ENCODE measurements around the gene RNF157. TPM values are rescaled to one million over a fixed set of nuclear protein-coding genes. Genes with fewer than 3 reads are reported as not detected.
"Not testable (repeated sequence)": the region's sequence is repeated elsewhere in the genome, so short reads cannot be mapped to it uniquely, and the experiment has no call there.

RNF157 gene
- polyA plus RNA-seq, 10 donors, result 5.6 to 15.7 (median 9.8) TPM

- no peak for DNase-seq
These were observed 14.0 kb upstream of the RNF157 start for GRCh38 chr17:76254275-76254674.

- no peak for DNase-seq
These were observed 13.5 kb upstream of the RNF157 start for GRCh38 chr17:76253841-76254240.

- not testable (repeated sequence) for DNase-seq
These were observed 12.9 kb upstream of the RNF157 start for GRCh38 chr17:76252967-76253766.

DNA sequence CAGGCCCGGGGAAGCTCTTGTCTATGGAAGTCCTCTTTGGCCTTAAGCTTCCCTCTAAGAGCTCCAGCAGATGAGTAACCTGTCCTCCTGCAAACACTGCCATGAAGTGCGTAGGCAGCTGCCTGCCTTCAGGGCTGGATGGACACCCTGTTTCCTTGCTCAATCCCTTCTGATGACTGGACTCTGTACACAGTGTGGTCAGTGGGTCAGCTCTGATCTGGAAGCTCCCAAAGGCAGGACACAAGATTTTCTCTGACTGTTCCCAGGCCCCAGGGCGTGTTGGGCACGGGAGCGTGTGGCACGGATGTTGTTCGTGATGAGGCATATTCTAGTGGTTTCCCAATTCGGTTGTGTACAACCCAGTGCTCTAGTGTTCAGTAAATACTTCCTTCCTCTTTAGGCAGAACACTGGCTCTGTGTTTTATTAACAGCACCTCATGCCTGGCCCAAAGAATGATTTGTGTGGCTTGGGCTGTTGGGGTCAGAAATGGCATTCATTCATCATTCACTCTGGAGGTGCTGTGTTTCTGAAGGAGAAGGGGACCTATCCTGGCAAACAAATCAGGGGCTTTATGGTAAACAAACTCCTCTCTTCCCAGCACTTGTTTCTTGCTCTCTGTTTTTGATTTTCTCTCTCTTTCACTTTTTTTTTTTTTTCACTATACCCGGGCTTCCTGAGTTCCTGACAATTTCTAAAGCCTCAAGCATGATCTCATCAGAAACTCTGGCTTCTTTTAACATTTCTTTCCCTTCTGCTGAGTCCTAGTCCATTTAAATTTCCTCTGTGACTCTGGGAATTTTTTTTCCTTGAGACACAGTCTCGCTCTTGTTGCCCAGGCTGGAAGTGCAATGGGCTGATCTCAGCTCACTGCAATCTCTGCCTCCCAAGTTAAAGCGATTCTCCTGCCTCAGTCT is 12.0 kb upstream of the RNF157 start:
- DNase-seq, result no peak

GRCh38 chr17:76251478-76252039 is 11.3 kb upstream of the RNF157 start:
- no peak for DNase-seq

- no peak for DNase-seq
These were observed 9.8 kb upstream of the RNF157 start for GRCh38 chr17:76250141-76250540.

- no peak for DNase-seq
These were observed 7.9 kb upstream of the RNF157 start for GRCh38 chr17:76248013-76248782.

DNA sequence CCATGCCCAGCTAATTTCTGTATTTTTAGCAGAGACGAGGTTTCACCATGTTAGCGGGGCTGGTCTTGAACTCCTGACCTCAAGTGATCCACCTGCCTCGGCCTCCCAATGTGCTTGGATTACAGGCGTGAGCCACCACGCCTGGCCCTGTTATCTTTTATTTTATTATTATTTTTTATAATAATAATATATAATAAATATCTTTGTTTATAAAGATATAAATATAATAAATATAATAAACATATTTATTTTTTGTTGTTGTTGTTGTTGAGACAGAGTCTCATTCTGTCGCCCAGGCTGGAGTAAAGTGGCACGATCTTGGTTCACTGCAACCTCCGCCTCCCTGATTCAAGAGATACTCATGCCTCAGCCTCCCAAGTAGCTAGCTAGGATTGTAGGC is 7.0 kb upstream of the RNF157 start:
- no peak for DNase-seq

DNA sequence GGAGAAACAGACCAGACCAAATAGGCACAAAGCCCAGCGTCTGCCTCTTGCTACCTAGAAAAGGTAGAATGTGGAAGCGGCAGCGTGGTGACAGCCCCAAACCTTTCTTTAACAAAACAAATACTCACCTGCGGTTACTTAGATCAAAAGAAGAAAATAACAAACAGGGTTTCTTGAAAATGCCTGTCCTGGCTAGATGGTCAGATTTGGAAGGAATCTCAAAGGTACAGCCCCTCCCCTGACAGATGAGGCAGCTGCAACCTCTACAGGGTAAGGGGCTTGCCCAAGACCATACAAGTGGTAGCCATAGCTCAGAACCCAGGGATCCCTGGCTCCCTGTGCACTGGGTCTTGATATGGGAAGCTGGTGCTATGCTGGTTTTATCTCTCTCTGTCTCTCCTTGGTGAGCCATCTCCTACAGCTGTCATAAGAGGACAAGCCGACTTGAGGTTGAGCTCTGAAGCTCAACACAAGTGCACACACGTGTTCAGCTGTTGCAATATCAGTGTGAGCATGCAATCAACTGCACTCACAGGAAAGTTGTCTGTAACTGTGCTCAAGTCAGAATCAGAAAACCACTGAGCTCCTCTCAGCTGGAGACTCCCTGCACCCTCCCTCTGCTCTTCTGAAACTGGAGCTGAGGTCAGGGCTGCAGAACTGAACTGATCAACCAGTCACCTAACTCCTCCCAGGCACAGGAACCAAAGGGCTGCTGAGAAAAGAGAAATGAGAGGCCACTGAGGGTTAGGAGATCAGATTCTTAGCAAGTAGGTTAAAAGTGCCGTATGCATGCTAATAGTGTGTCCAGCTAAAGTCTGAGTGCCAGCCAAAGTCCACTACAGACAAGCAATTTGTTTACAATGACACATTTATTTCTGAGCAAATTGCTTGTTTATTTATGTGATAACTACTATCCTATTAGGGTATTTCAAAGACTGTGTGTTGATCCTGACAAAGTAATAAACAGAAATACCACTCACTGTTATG is 6.1 kb upstream of the RNF157 start:
- DNase-seq, result no peak

GRCh38 chr17:76244721-76245120 is 4.4 kb upstream of the RNF157 start:
- DNase-seq, result not testable (repeated sequence)

DNA sequence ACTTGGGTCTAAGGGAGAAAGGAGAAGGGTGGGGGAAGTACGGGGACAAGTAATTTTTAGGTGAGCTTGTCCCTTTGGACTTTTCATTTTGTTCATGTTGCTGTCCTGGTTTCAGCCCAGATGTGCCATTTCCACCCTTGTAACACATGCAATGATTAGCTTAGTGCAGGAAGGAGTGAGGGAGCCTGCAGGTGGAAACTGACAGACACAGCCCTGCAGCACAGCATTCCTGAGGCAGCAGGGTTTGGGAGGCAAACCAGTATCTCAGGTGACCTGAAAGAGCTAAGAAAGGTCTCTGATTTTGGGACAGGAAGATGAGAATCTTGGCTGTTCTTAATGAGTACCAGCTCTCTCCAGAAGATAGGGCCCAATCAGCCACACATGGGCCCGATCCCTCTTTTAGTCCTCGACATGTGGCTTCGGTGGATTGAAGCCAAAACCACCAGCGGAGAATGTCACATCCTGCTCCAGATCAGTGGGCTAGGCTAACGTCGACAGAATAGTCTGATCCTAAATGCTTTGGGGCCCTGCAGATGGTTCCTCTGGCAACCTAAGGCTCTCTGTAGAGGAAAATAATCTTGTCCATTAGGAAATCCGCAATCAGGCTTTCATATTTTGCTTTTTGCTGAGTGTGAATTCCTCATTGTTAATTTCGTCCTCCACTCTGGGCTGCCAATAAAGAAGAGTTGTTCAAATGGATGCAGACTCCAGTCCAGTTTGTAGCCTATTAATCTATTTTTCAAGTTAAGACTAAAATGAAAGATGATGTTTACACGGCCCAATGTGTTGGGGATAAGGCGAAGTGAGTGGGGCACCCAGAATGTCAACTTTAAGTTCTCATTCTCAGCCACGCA is 3.8 kb upstream of the RNF157 start:
- DNase-seq, result no peak

DNA sequence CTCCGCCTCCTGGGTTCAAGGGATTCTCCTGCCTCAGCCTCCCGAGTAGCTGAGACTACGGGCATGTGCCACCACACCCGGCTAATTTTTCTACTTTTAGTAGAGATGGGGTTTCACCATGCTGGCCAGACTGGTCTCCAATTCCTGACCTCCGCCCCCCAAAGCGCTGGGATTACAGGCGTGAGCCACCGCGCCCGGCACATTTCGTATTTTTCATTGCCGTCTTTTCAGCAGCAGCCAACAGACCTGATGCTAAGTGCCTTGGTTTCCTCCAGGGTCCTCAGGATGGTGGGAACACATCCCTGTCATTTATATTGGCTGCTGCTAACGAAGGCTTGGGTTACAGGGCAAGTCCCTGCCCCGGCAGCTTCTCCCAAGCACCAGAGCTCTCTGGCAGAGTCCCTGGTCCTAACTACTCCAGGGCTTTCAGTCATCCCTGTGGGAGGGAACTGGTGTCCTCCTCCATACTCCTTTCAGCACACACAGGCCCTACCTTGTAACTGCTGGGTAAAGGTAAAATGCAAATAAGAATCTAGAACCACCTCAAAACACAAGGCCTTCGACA is 1.5 kb upstream of the RNF157 start:
- DNase-seq, result no peak

DNA sequence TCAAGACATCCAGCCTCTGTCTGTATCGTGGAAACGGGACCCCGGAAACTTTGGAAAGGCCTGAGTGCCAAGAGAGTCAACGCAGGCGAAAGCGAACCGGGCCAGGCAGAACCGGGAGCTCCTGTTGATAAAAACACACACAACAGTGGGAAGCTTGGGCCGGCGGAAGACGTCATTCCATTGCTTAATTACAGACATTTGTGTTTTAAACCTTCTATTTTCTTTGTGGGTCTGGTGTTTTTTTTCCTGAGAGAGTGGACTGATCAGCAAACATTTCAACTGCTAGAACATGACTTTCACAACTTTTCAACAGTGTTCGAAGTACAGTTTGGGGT is 878 bp upstream of the RNF157 start:
- no peak for DNase-seq

GRCh38 chr17:76239538-76240274 is 587 bp downstream of the RNF157 start:
- DNase-seq, result no peak

GRCh38 chr17:76238847-76239537 is 1.3 kb downstream of the RNF157 start:
- no peak for DNase-seq

- DNase-seq, result no peak
These were observed 2.4 kb downstream of the RNF157 start for GRCh38 chr17:76237859-76238313.

DNA sequence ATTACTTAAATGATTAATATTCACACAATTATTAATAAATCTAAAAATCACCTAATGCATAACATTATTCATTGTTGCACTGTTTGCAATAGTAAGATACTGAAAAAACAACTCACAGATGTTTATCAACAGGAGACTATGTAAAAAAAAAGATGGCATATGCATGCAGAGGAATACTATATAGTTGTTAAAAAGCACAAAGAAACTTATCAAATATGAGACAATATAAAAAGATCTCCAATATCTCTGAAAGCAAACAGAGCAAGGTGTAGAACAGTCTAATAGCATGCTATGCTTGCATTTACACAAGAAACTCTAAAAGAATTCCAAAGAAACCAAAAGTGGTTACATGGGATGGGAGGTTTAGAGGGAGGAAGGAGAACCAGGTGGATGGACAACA is 3.7 kb downstream of the RNF157 start:
- DNase-seq, result no peak

DNA sequence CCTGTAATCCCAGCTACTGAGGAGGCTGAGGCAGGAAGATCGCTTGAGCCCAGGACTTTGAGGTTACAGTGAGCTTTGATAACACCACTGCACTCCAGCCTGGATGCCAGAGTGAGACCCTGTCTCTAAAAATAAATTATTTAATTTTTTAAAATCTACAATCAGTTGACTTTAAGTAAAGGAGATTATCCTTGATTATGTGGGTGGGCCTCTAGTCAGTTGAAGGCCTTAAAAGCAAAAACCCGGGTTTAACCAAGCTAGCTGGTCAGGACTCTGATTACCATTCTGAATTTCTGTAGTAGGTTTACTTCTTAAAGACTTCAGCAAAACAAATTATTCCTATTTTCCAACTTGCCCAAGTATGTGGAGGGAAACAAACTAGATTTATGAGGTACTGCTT is 4.4 kb downstream of the RNF157 start:
- DNase-seq, result no peak
